HCT116 (cell line): Measurements from ENCODE around the gene ACTG2. TPM values are rescaled to one million over a fixed set of nuclear protein-coding genes. Genes with fewer than 3 reads are reported as not detected.

Experiments used
- ATAC-seq: fragments of 200-7000 bp; cut with Tn5 transposase; 2 replicates; pipeline ENCODE4 v1.9.1; 2020; ENCODE audit warnings: mild to moderate bottlenecking, moderate library complexity
- BruUV-seq: library from RNA; stranded (reverse); fragments of 400-500 nt; replicated peaks from 2 replicates; lab custom pipeline; 2021; lab: Mats Ljungman, UMichigan
- CTCF ChIA-PET: fragments of 300-600 bp; sonication (Branson Sonifier 250); formaldehyde crosslinking; loops from one replicate; lab custom pipeline; 2021; ENCODE audit warnings: antibody characterized with exemption; lab: Charles Lee
- POLR2A ChIA-PET: fragments of 300-600, 350-600 bp; sonication (Branson Sonifier 250); formaldehyde crosslinking; loops from one replicate; lab custom pipeline; 2021; ENCODE audit warnings: antibody characterized with exemption; lab: Charles Lee
- RAD21 ChIA-PET, 2 experiments: fragments of 300-600 bp; sonication (Branson Sonifier 250); formaldehyde crosslinking; loops; one replicate each; lab custom pipeline; 2023; ENCODE audit warnings: low total read pairs in 2 of 2; ENCODE audit not compliant: uncharacterized antibody in 2 of 2, unreplicated experiment in 2 of 2, low non-redundant PET in 1 of 2; lab: Charles Lee
- DNase-seq: peaks from one replicate; pipeline ENCODE4 v3.0.0-alpha.2; 2010; ENCODE audit warnings: low read depth, low spot score
- H2AFZ ChIP-seq: fragments of 200-600 bp; shearing (Covaris generic), sonication (generic); 2 replicates; pipeline ENCODE4 v1.6.1; 2017; ENCODE audit warnings: low read depth, mixed run types, mixed read lengths, antibody characterized with exemption, low read length; ENCODE audit not compliant: poor library complexity, severe bottlenecking
- H3K27ac ChIP-seq: 2 replicates; pipeline ENCODE4 v1.5.1; 2012; ENCODE audit warnings: low read depth, low read length
- H3K27me3 ChIP-seq: fragments of 200-600 bp; sonication (generic); 2 replicates; pipeline ENCODE4 v1.6.1; 2016; ENCODE audit warnings: mixed run types, low read length, mixed read lengths; ENCODE audit not compliant: insufficient read depth
- H3K36me3 ChIP-seq, 2 experiments: fragments of 200-500 bp in 1 of 2; fragments of 200-600 bp in 1 of 2; sonication (Bioruptor generic) in 1 of 2; sonication (generic) in 1 of 2; 2 replicates each; pipeline versions ENCODE4 v1.5.1 to v1.6.1; 2014 to 2016; ENCODE audit warnings: low read length in 2 of 2, inconsistent platforms in 1 of 2, mixed read lengths in 1 of 2, mixed run types in 1 of 2; ENCODE audit not compliant: insufficient read depth in 2 of 2, control insufficient read depth in 1 of 2
- H3K4me1 ChIP-seq, 2 experiments: fragments of 200-600 bp in 1 of 2; sonication (generic) in 1 of 2; 2 replicates each; pipeline versions ENCODE4 v1.5.1 to v1.6.1; 2012 to 2017; ENCODE audit warnings: low read length in 2 of 2, inconsistent platforms in 1 of 2, mild to moderate bottlenecking in 1 of 2, mixed read lengths in 1 of 2, mixed run types in 1 of 2, moderate library complexity in 1 of 2; ENCODE audit not compliant: insufficient read depth in 2 of 2, control insufficient read depth in 1 of 2
- H3K4me2 ChIP-seq: fragments of 200-600 bp; sonication (generic); 2 replicates; pipeline ENCODE4 v1.6.1; 2017; ENCODE audit warnings: mixed run types, low read length, mixed read lengths
- H3K4me3 ChIP-seq, 2 experiments: fragments of 200-600 bp in 1 of 2; sonication (generic) in 1 of 2; replicated peaks in 1 of 2; 2 replicates each; pipeline ENCODE4 v1.5.1; 2011 to 2016; ENCODE audit warnings: low read length in 2 of 2, control low read depth in 1 of 2, low read depth in 1 of 2, mild to moderate bottlenecking in 1 of 2, mixed read lengths in 1 of 2, mixed run types in 1 of 2
- H3K79me2 ChIP-seq: fragments of 200-600 bp; sonication (generic); 2 replicates; pipeline ENCODE4 v1.6.1; 2017; ENCODE audit warnings: mild to moderate bottlenecking, mixed run types, low read length, moderate library complexity, mixed read lengths; ENCODE audit not compliant: insufficient read depth
- H3K9ac ChIP-seq: fragments of 200-600 bp; sonication (generic); 2 replicates; pipeline ENCODE4 v1.6.1; 2016; ENCODE audit warnings: low read length, mixed read lengths
- H3K9me2 ChIP-seq: fragments of 200-600 bp; sonication (generic), shearing (Covaris generic); 2 replicates; pipeline ENCODE4 v1.6.1; 2017; ENCODE audit warnings: mixed run types, mild to moderate bottlenecking, moderate library complexity; ENCODE audit not compliant: insufficient read depth
- H3K9me3 ChIP-seq, 2 experiments: fragments of 200-500 bp in 1 of 2; fragments of 200-600 bp in 1 of 2; sonication (Bioruptor generic) in 1 of 2; sonication (generic) in 1 of 2; 2 replicates each; pipeline ENCODE4 v1.6.1; 2014 to 2017; ENCODE audit warnings: low read length in 2 of 2, mixed read lengths in 2 of 2, inconsistent platforms in 1 of 2, low read depth in 1 of 2, mild to moderate bottlenecking in 1 of 2, mixed run types in 1 of 2, moderate library complexity in 1 of 2; ENCODE audit not compliant: control insufficient read depth in 1 of 2, insufficient read depth in 1 of 2
- H4K20me1 ChIP-seq: fragments of 200-600 bp; sonication (generic), shearing (Covaris generic); 2 replicates; pipeline ENCODE4 v1.6.1; 2017; ENCODE audit warnings: mixed run types, mild to moderate bottlenecking, moderate library complexity; ENCODE audit not compliant: insufficient read depth
- ATF3 ChIP-seq: IDR thresholded peaks from 2 replicates; pipeline ENCODE4 v1.6.1; 2012
- CEBPB ChIP-seq: IDR thresholded peaks from 2 replicates; pipeline ENCODE4 v1.6.1; 2012; ENCODE audit warnings: low read depth
- CTCF ChIP-seq, 3 experiments: fragments of 200-600 bp in 1 of 3; sonication (generic) in 1 of 3; IDR thresholded peaks in 2 of 3; conservative IDR thresholded peaks in 1 of 3; 2 replicates each; pipeline ENCODE4 v1.5.1; 2012 to 2017; ENCODE audit warnings: low read depth in 2 of 3, low read length in 2 of 3, antibody characterized with exemption in 1 of 3, borderline replicate concordance in 1 of 3, control low read depth in 1 of 3, mild to moderate bottlenecking in 1 of 3, mixed read lengths in 1 of 3, mixed run types in 1 of 3, moderate library complexity in 1 of 3; ENCODE audit not compliant: insufficient read depth in 1 of 3
- EGR1 ChIP-seq: IDR thresholded peaks from 2 replicates; pipeline ENCODE4 v1.6.1; 2012; ENCODE audit warnings: low read depth
- EZH2 ChIP-seq: fragments of 200-600 bp; sonication (generic); IDR thresholded peaks from 2 replicates; pipeline ENCODE4 v1.6.1; 2017; ENCODE audit warnings: antibody characterized with exemption, mixed run types
- MAX ChIP-seq: IDR thresholded peaks from 2 replicates; pipeline ENCODE4 v1.6.1; 2012
- POLR2A ChIP-seq: IDR thresholded peaks from 2 replicates; pipeline ENCODE4 v1.7.0; 2011; ENCODE audit warnings: borderline replicate concordance; ENCODE audit not compliant: insufficient read depth, insufficient read length; ENCODE audit errors: extremely low read depth
- SP1 ChIP-seq: IDR thresholded peaks from 2 replicates; pipeline ENCODE4 v1.6.1; 2012; ENCODE audit warnings: low read depth
- ZFX ChIP-seq: fragments of 450-650 bp; IDR thresholded peaks from 2 replicates; pipeline ENCODE4 v1.6.1; 2017
- intact Hi-C: fragments of 100-400 bp; cut with micrococcal nuclease; formaldehyde crosslinking; loops from 2 replicates; pipeline ENCODE4 v1.10.0; 2022
- total RNA-seq: library from RNA; stranded (reverse); gene quantifications from one replicate; pipeline ENCODE4 v1.2.1, GENCODE V29; 2021; ENCODE audit not compliant: unreplicated experiment
- TF ChIP-seq, protein P1 (sequence below): IDR thresholded peaks from 2 replicates; pipeline ENCODE4 v1.6.1; 2011; ENCODE audit warnings: mild to moderate bottlenecking, low read length, moderate library complexity; ENCODE audit not compliant: insufficient replicate concordance; ENCODE audit errors: extremely low read depth

The ACTG2 gene
- total RNA-seq, 1 experiment from 2014 or later = 0.89 TPM

DNA sequence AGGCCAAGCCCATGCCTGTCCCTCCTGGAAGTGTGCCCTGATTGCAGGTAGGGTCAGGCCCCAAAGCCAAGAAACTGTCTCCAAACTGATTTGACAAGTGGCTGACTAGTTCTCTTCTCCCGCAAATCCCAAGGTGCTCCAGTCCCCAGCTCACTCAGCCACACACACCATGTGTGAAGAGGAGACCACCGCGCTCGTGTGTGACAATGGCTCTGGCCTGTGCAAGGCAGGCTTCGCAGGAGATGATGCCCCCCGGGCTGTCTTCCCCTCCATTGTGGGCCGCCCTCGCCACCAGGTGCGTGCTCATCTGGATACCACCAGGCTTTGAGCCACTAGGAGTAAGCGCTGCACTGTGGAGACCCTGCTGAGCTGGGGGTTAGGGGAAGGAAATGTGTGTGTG lies 8.3 kb downstream of the ACTG2 start:
- Histone ChIP-seq H3K27ac (no peak overlapping the region), H3K4me3 (no peak overlapping the region), H3K79me2 (no peaks in the 10 kb centered on the region), H3K9ac (no peak overlapping the region), H3K9me3 (no peaks in the 10 kb centered on the region), H2AFZ (no peak overlapping the region), H4K20me1 (no peaks in the 10 kb centered on the region), H3K27me3 (no peaks in the 10 kb centered on the region), H3K36me3 (no peaks in the 10 kb centered on the region), H3K9me2 (no peaks in the 10 kb centered on the region), H3K4me2 (no peak overlapping the region), H3K4me1 (no peaks in the 10 kb centered on the region)
- no TSS peak for BruUV-seq
- DNase-seq = no peak
- ATAC-seq = no peak
- intact Hi-C loops = no loop called here
- ChIA-PET POLR2A (no interaction called here), RAD21 (no interaction called here), CTCF (no interaction called here)
- TF ChIP-seq EGR1 (no peak), ATF3 (no peak), POLR2A (no peak), EZH2 (no peak), ZFX (no peak), CTCF (IDR thresholded peaks at IDR 0.05 in 2 of 3, conservative IDR thresholded peaks at IDR 0.05 in 1 of 3; ENCODE audit: borderline replicate concordance in 1 of 3, insufficient read depth in 1 of 3, low read depth in 2 of 3, low read length in 2 of 3) (no peak), SP1 (no peak), CEBPB (no peak), MAX (no peak)
- TF ChIP-seq, protein P1, sequence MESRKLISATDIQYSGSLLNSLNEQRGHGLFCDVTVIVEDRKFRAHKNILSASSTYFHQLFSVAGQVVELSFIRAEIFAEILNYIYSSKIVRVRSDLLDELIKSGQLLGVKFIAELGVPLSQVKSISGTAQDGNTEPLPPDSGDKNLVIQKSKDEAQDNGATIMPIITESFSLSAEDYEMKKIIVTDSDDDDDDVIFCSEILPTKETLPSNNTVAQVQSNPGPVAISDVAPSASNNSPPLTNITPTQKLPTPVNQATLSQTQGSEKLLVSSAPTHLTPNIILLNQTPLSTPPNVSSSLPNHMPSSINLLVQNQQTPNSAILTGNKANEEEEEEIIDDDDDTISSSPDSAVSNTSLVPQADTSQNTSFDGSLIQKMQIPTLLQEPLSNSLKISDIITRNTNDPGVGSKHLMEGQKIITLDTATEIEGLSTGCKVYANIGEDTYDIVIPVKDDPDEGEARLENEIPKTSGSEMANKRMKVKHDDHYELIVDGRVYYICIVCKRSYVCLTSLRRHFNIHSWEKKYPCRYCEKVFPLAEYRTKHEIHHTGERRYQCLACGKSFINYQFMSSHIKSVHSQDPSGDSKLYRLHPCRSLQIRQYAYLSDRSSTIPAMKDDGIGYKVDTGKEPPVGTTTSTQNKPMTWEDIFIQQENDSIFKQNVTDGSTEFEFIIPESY = no peak
